KOPT-K1 (cell line): ENCODE measurements around the gene PAPPA2.
"Not testable (repeated sequence)": the region's sequence is repeated elsewhere in the genome, so short reads cannot be mapped to it uniquely, and the experiment has no call there.

ENCODE experiments used
- H3K27ac ChIP-seq: fragments of 200-600 bp; sonication (generic); 2 replicates; pipeline ENCODE4 v1.5.1; 2016; ENCODE audit warnings: antibody characterized with exemption, mild to moderate bottlenecking, low read depth, low read length; ENCODE audit not compliant: poor library complexity, severe bottlenecking
- H3K36me3 ChIP-seq: fragments of 200-600 bp; sonication (generic); 2 replicates; pipeline ENCODE4 v1.5.1; 2017; ENCODE audit warnings: antibody characterized with exemption, mild to moderate bottlenecking, low read length, moderate library complexity; ENCODE audit not compliant: insufficient read depth
- H3K9me3 ChIP-seq: fragments of 200-600 bp; sonication (generic); 2 replicates; pipeline ENCODE4 v1.5.1; 2017; ENCODE audit warnings: antibody characterized with exemption, low read length, mild to moderate bottlenecking; ENCODE audit not compliant: insufficient read depth, poor library complexity, severe bottlenecking

PAPPA2 gene, protein sequence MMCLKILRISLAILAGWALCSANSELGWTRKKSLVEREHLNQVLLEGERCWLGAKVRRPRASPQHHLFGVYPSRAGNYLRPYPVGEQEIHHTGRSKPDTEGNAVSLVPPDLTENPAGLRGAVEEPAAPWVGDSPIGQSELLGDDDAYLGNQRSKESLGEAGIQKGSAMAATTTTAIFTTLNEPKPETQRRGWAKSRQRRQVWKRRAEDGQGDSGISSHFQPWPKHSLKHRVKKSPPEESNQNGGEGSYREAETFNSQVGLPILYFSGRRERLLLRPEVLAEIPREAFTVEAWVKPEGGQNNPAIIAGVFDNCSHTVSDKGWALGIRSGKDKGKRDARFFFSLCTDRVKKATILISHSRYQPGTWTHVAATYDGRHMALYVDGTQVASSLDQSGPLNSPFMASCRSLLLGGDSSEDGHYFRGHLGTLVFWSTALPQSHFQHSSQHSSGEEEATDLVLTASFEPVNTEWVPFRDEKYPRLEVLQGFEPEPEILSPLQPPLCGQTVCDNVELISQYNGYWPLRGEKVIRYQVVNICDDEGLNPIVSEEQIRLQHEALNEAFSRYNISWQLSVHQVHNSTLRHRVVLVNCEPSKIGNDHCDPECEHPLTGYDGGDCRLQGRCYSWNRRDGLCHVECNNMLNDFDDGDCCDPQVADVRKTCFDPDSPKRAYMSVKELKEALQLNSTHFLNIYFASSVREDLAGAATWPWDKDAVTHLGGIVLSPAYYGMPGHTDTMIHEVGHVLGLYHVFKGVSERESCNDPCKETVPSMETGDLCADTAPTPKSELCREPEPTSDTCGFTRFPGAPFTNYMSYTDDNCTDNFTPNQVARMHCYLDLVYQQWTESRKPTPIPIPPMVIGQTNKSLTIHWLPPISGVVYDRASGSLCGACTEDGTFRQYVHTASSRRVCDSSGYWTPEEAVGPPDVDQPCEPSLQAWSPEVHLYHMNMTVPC (N-terminal part only)

GRCh38 chr1:176462674-176463378 is at the start of gene PAPPA2:
TSS of gene PAPPA2 (plus strand) at chr1:176463175. CDS start at chr1:176556323, 93,148 bp downstream.
- H3K36me3 ChIP-seq: no peaks in the 10 kb centered on the region
- H3K27ac ChIP-seq: no peak within 1 kb of the TSS
- no peaks in the 10 kb centered on the region for H3K9me3 ChIP-seq

- no peak overlapping the region for H3K27ac ChIP-seq
- H3K9me3 ChIP-seq: no peaks in the 10 kb centered on the region
- H3K36me3 ChIP-seq: no peaks in the 10 kb centered on the region
Measured at GRCh38 chr1:176416777-176417176, 46.2 kb upstream of the PAPPA2 start.

GRCh38 chr1:176419608-176420007 is 43.4 kb upstream of the PAPPA2 start:
- not testable (repeated sequence) for H3K9me3 ChIP-seq

GRCh38 chr1:176434234-176434633 is 28.7 kb upstream of the PAPPA2 start:
- H3K27ac ChIP-seq: no peak overlapping the region
- no peaks in the 10 kb centered on the region for H3K36me3 ChIP-seq
- no peaks in the 10 kb centered on the region for H3K9me3 ChIP-seq

More at GRCh38 chr1:176419608-176420007, 43.4 kb upstream of the PAPPA2 start:
- H3K36me3 ChIP-seq, H3K27ac ChIP-seq: not testable (repeated sequence)

DNA sequence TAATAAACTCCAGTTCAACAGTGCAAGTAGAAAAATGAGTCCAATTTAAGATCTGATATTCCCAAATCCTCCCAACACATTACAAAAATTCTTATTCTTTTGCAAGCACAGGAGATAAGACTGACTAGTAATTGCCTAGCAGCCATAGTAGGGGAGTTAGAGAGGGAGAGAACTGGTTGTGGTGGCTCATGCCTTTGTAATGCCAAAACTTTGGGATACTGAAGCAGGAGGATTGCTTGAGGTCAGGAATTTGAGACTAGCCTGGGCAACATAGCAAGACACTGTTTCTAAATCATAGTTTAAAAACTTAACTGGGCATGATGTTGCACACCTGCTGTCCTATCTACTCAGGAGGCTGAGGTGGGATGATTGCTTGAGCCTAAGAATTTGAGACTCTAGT is 26.7 kb upstream of the PAPPA2 start:
- Histone ChIP-seq H3K9me3 (no peaks in the 10 kb centered on the region), H3K36me3 (no peaks in the 10 kb centered on the region), H3K27ac (no peak overlapping the region)

DNA sequence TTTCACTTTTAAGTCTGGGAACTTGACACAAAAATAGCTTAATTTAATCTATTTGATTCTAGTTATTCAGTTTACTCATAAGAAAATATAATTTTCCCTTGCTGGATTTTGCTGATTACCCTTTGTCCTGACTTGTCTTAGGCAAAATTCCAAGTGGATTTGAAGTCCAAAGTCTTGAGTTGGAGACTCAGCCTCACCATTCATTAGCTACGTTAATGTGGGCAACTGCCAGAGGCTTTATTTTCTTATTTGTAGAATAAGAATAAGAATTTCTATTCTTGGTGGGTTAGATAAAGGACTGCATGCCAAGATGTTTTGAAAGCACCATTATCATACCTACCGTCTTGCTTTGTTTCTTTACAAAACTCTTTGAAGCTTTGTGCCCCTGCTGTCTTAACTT is 22.8 kb upstream of the PAPPA2 start:
- H3K9me3 ChIP-seq: no peaks in the 10 kb centered on the region
- no peaks in the 10 kb centered on the region for H3K36me3 ChIP-seq
- H3K27ac ChIP-seq: no peak overlapping the region

DNA sequence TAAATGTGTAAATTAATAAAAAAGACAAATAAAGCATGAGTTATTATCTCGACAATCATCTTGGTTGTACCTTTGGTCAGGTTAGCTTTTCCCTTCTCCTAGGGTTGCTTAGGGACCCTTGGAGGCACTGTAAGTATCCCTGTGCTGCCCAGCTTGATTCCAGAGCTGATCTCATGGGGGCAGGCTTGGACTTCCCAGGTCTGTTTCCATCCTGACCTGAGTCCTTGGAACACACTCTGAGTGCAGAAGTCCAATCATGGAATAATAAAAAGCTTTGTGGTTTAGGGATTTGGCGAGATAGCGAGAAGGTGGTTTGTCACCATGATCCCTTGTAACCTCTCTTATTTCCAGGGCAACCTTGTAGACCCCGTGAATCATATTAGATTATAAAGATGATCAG is 18.7 kb upstream of the PAPPA2 start:
- no peaks in the 10 kb centered on the region for H3K9me3 ChIP-seq
- no peak overlapping the region for H3K27ac ChIP-seq
- H3K36me3 ChIP-seq: no peaks in the 10 kb centered on the region

DNA sequence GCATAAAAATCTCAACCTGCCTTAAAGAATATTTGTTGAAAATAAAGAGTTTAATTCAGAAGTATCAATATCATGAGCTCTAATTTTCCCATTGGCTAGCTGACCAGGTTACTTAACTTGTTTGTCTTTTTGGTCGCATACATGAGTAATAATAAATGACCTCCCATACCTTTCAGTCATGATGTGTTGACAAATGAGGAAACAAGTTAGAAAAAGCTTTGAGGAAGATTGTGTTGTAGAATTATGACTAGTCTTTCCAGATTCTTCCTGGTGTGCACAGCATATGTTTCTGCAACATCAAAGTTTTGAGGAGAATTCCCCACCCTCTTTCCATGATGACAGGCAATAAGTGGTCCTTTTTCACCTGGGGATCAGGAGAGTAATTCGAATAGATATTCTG is 17.6 kb upstream of the PAPPA2 start:
- no peak overlapping the region for H3K27ac ChIP-seq

DNA sequence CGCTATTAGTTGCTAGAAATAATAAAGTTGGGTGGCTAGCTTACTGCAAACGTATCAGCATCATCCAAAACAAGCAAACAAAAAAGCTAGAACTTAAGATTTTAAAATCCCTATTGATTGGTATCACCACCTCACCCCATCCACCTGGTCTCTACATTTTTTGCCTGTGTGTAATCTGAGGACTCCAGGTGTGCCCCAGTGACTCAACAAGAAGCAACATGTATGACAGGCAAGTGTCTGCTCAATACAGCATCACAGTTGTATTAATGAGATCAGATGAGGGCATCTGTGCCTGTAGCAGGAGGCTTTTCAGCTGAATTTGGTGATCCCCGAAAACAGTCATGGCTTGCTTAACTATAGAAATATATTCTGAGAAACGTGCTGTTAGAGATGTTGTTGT is 14.6 kb upstream of the PAPPA2 start:
- Histone ChIP-seq H3K27ac (no peak overlapping the region), H3K9me3 (no peaks in the 10 kb centered on the region), H3K36me3 (no peaks in the 10 kb centered on the region)

More for the DNA sequence above, 17.6 kb upstream of the PAPPA2 start:
- H3K36me3 ChIP-seq: no peaks in the 10 kb centered on the region
- H3K9me3 ChIP-seq: no peaks in the 10 kb centered on the region

- Histone ChIP-seq H3K36me3 (no peaks in the 10 kb centered on the region), H3K27ac (no peak overlapping the region), H3K9me3 (no peaks in the 10 kb centered on the region)
Measured at GRCh38 chr1:176450526-176450925, 12.4 kb upstream of the PAPPA2 start.

GRCh38 chr1:176451741-176452140 is 11.2 kb upstream of the PAPPA2 start:
- H3K9me3 ChIP-seq, H3K27ac ChIP-seq, H3K36me3 ChIP-seq: not testable (repeated sequence)

GRCh38 chr1:176456795-176457194 is 6.2 kb upstream of the PAPPA2 start:
- Histone ChIP-seq H3K36me3 (no peaks in the 10 kb centered on the region), H3K9me3 (no peaks in the 10 kb centered on the region), H3K27ac (no peak overlapping the region)

DNA sequence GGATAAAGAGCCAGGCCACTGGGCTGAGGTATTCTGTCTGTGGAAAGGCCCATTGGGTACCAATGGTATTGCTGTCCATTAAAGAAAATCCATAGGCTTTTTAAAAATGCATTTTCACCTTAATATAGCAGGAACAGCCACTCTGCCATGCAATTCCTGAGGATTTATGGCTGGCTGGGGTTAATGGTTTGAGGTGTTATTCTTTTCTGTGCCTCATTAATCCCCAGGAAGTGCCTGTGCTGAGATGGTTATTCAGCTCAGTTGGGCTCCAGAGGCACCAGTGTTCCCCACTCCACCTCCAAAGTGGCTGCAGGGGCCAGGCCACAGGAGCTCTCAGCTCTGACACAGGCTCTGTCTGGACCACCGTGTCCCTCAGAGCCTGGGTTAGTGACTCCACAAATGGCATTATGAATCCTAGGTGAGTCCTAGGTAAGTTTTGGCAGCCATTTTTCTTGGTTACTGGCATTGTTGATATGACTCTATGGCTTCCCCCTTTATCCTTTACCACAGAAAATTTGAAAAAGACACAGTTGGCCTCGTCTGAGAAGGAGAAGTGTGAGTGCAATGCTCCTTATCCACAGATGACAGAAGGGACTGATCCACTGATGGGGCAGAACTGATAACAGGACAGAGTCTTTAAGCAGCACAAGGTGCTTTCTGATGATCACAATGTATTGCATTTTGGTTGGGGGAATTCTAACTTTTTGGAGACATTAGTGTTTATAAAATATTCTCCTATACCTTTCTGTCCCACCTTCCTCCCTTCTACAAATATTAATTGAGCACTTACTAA is 2.2 kb upstream of the PAPPA2 start:
- Histone ChIP-seq H3K9me3 (no peaks in the 10 kb centered on the region), H3K36me3 (no peaks in the 10 kb centered on the region), H3K27ac (no peak overlapping the region)

DNA sequence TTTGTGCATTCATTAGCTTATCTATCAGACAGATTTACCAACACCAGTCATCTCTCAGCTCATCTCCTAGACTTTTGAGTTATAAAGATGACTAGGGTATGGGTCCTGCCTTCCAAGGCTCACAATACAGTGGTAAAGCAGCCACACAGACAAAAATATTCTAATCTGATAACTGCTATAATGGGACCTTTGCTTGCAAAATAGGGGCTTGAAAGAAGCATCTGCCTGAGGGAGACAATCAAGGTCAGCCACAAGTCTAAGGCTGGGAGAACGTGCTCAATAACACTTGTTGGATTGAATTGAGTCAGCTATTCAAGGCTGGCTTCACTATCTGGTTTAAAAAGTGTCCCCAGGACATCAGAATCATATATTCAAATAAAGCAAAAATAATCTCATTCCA is 1.4 kb upstream of the PAPPA2 start:
- Histone ChIP-seq H3K9me3 (no peaks in the 10 kb centered on the region), H3K36me3 (no peaks in the 10 kb centered on the region), H3K27ac (no peak overlapping the region)
